ENCODE results near the gene ADRB2.

DNA sequence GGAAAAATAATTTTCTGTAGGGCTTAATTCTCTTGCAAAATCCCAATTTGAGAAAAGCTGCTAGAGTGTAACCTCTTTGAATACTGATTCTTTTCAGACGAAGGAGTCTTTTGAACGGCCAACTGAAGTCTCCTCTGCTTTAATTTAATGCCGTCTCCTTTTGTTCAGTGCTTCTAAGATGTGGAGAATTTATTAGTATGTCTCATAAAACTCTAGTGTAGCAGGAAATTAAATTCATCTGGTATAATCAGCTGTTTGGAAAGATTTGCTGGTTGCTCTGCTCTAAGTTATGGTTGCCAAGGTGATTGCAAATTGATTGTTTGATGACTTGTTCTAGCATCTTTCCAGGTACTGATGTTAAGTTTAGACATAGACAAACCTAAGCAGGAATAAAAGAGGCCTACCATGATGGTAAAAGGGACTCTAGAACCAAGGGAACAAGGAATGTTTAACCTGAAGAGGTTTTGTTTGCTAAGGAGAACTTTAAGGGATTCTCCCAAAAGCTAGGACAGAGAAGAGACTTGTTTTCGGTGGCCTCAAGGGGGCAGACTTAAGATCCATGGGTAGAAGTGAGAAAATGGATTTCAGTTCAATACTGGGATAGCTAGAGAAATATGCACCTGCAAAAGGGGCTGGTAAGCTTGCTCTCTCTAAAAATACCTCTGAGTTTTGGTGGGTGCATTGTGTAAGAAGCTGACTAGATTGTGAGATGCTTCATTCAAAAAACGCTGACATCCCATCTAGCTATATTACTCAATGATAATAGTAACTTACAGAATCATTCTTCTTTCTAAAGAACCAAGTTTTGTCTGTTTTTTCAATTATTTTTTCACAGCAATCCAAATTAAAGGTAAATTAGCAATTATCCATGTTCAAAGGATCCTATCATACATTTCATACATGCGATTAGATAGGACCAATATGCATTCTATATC is 5.7 kb upstream of the ADRB2 start:
- TF ChIP-seq TP53 (CRISPR knock-in tag; conservative IDR thresholded peaks at IDR 0.05) (no peak), ZFP36 (IDR thresholded peaks at IDR 0.05; ENCODE audit: borderline replicate concordance, low read depth, low read length, partially characterized antibody) (no peak), DNMT1 (CRISPR knock-in tag; IDR thresholded peaks at IDR 0.05) (no peak), ARHGAP35 (CRISPR knock-in tag; IDR thresholded peaks at IDR 0.05; ENCODE audit: borderline replicate concordance) (no peak), SMARCC2 (IDR thresholded peaks at IDR 0.05) (no peak), ZBTB40 (IDR thresholded peaks at IDR 0.05) (no peak), ZBTB40 (CRISPR knock-in tag; IDR thresholded peaks at IDR 0.05) (no peak)

Measured in HepG2 (cell line).